GM18505 (cell line): Measurements from ENCODE around the gene SALL4.
"Not testable (repeated sequence)": the region's sequence is repeated elsewhere in the genome, so short reads cannot be mapped to it uniquely, and the experiment has no call there.

Experiments
- ATAC-seq: cut with Tn5 transposase; IDR thresholded peaks from one replicate; pipeline ENCODE4 v1.9.1; 2021; ENCODE audit not compliant: unreplicated experiment
- POLR2A ChIP-seq: IDR thresholded peaks from 4 replicates; pipeline ENCODE4 v1.6.1; 2011; ENCODE audit warnings: borderline replicate concordance; ENCODE audit not compliant: insufficient read depth, insufficient read length; ENCODE audit errors: extremely low read depth

SALL4 gene

DNA sequence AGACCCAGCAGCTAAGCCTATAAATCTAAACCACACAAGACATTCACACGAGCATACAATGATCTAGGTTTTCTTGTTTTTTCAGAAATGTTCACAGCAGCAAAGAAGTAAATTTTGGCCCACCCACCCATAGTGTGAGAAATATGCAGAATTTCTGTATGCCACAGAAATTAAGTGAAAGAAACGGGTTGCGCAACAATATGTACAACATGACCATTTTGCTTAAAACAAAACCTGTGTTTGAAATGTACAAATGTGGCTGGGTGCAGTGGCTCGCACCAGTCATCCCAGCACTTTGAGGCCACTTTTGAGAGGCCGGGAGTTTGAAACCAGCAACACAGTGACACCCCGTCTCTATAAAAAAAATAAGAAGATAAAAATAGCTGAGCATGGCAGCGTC lies 9.4 kb downstream of the SALL4 start:
- TF ChIP-seq POLR2A = no peak
- no peak for ATAC-seq

DNA sequence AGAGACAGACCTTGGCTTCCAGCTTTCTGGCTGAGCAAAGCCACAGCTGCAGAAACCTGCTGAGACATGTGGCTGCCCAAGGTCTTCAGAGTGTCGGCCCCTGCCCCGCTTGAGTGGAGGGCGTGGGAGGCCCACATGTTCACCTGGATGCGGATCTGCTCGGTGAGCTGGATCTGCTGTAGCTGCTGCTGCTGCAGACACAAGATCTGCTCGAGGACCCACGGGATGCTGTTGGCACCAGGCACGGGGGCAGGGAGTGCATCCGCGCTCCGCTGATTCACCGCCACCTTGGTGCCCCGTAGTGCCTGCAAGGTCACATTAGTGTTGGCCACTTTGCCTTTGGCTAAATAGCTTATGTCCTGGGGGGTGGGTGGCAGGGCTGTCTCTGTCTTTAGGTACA lies 10.7 kb downstream of the SALL4 start:
- ATAC-seq = no peak
- TF ChIP-seq POLR2A = no peak

DNA sequence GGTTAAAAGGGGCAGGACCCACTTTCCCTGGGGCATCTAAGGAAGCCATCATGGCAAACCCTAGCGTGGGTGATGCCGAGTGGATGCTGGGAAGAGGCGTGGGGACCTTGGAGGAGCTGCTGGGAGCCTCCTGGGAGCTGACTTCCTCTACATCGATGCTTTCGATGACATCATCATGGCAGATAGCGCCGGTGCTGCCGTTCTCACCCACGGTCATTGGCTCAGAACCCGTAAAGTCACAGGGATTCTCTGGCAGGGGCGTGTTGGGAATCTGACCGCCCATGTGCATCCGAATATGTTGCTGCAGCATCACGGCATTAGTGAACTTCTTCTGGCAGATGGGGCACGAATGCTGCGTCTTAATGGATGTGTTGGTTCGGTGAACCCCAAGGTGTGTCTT lies 12.1 kb downstream of the SALL4 start:
- no peak for ATAC-seq
- TF ChIP-seq POLR2A = no peak

DNA sequence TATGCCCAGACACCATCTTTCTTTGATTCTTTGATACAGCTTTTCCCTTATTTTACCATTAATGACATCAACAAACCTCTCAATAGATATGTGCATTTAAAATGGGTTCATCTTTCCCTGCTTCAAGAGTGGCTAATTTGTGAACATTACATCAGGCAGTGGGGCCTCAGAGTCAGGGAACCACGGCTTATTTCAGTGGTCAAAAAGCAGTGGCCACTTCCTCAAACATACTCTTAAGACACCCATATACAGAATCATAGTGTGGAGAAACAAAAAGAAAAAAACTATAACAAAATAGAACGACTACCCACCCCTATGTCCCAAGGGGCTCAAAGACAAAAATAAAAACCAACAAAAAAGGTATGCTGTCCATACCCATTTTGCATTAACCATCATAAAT lies 12.9 kb downstream of the SALL4 start:
- no peak for ATAC-seq
- no peak for TF ChIP-seq POLR2A

DNA sequence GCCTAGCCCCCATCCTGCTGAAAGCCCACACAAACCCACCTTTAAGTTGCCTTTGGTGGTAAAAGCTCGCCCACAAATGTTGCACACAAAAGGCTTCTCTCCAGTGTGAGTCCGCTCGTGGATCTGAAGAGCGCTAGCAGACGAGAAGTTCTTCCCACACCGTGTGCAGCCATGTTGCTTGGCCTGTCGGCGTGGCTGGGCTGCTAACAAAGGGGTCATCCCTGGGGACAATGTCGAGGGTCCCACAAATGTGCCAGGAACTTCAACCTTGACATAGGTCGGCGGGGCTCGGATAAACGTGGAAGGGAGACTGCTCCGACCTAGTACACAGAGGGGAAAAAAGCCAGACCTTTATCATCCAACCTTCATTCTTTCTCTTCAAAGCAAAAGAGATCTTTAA lies 13.5 kb downstream of the SALL4 start:
- no peak for ATAC-seq
- no peak for TF ChIP-seq POLR2A

DNA sequence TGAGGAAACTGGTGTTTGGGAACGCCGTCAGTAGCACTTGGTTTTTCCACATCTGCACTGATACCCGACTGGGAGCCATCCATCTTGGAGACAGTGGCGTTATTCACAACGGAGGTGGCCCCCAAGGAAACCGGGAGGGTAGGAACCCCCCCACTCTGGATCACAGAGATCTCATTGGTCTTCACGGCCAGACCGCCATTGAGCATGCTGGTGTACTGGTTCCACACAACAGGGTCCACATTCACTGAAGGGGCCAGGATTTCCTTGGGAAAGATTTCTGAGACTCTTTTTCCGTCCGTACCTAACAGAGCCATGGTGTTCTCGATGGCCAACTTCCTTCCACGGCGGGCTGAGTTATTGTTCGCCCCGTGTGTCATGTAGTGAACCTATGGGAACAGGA lies 18.0 kb downstream of the SALL4 start:
- no peak for TF ChIP-seq POLR2A
- no peak for ATAC-seq

DNA sequence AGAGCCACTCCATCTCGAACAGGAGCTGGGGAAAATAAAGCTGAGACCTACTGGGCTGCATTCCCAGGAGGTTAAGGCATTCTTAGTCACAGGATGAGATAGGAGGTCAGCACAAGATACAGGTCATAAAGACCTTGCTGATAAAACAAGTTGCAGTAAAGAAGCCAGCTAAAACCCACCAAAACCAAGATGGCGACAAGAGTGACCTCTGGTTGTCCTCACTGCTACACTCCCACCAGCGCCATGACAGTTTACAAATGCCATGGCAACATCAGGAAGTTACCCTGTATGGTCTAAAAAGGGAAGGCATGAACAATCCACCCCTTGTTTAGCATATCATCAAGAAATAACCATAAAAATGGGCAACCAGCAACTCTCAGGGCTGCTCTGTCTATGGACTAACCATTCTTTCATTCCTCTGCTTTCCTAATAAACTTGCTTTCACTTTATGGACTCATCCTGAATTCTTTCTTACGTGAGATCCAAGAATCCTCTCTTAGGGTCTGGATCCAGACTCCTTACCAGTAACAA lies 24.0 kb downstream of the SALL4 start:
- ATAC-seq = not testable (repeated sequence)

DNA sequence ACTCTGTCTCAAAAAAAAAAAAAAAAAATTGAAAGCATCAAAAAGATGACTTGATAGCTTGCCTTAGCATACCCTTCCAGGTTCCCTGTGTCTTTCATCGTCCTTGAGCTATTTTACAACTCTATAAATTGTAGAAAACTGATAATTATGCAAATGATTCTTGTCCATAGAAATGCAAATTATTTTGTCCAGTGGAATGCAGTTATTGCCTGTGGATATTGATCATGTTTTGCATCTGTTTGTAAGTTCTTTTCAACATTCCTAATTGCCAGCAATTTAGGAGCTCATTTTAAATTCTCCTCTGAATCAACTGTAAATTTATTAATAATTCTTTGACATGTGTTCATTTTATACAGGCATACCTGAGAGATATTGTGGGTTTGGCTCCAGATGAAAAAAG lies 27.1 kb downstream of the SALL4 start:
- ATAC-seq = no peak
- no peak for TF ChIP-seq POLR2A

DNA sequence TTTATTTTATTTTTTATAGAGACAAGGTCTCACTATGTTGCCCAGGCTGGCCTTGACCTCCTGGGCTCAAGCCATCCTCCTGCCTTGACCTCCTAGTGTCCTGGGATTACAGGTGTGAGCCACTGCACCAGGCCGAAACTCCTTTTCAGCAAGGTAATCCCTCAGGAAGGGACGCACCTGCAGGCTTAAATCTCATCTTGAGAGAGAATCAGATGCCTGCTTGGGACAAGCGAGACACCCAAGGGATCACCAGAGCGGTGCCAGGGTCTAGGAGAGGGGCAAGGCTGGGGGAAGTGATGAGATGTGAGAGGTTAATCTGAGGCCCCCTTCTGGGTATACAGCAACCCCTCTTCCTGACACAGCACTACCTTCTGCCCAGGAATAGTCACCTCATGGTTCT lies 30.1 kb downstream of the SALL4 start:
- no peak for ATAC-seq
- TF ChIP-seq POLR2A = no peak

DNA sequence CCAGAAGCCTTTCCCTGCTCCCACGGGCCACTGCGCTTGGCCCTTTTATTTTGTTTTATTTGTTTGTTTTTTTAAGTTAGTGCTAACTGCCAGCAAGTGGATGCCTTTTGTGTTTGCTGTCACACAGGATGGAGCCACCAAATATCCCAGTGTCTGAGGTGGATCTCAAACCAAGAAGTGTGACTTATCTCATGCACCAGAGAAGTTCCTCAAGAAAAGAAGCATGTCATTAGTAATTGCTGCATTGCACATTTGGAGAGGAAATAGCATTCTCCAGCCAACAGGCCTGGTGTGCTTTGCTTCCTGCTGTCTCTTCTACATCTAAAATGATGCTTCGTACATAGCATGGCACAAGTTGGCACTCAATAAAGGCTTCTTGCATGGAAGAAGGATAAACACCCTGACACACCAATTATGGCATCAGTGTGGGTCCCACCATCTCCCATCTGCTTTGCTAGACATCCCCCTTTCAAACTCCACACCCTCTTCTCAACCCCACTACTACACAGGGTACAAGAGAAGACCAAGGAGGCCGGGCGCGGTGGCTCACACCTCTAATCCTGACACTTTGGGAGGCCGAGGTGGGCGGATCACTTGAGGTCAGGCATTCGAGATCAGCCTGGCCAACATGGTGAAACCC lies 32.2 kb downstream of the SALL4 start:
- no peak for TF ChIP-seq POLR2A
- no peak for ATAC-seq

DNA sequence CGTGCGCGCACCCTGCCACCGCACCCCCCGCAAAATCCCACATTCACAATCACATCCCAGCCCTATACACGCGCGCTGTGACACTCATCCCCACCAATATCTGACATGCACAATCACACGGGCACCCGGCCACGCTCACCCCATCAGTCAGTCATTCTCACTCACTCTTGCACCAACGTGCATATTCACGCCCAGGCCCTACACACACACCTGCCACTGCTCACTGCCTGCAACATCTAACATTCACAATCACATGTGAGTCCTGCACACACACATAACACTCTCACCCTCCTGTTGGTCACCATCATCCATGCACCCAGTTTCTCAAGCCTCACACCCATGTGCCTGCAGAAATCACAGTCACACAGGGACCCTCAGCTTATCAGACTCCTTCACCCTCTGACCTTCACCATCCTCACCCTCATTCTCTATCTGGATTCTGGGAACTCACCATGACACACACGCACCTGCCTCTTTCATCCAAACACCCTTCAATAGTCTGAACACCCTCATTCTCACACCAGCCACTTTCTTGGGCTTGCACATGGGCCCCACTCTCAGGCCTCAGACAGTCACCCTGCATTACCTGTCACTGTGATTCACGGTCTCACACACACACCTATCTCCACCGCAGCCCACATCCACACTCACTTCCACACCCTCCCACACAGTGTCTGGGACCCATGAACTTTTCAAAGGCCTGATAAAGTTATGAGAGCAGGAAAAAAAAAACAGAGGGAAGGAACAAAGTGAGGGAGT lies 33.4 kb downstream of the SALL4 start:
- no peak for TF ChIP-seq POLR2A
- ATAC-seq = no peak

DNA sequence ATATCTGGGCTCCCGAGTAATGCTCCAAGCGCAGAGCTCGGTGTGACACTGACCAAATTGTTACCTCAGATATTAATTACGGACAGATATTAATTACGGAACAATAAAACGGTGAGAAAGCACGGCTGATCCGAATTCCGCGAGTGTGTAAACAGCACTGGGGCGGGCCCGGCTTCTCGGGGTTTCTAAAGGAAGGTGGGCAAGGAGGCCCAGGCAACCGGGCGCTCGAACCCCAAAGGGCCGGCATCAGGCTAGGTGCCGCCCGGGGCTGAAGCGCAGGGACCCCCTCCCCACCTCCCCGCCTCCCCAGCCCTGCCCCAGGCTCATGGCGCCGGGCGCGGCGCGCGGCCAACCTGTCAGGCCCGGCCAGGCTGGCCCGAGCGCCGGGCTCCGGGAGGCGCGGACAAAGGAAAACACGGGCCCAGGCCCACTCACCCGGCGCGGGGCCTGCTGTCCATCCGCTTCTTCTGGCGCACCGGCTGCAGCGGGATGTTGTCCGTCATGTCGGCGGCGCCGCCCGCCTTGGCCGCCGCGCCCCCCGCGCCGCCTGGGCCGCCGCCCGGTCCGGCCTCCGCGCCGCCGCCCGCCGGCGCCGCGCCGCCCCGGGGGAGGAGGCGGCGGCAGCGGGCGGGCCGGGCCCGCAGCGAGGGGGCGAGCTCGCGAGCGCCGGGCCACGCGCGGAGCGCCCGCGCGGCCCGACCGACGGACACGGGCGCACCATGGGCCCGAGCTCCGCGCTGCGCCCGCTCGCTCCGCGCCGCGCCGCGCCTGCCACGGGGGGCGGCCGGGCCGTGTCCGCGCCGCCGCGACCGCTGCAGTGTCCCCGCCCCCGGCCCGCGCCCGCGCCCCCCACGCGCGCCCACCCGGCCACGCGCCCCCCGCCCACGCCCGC lies 34.2 kb downstream of the SALL4 start, which contains the start of gene ATP9A:
Gene ATP9A, minus strand, starts transcription at position 524 of the 892 bp plus-strand sequence. Its CDS starts 21 bp downstream, at position 503.
- ATAC-seq = no peak
- TF ChIP-seq POLR2A = no peak

DNA sequence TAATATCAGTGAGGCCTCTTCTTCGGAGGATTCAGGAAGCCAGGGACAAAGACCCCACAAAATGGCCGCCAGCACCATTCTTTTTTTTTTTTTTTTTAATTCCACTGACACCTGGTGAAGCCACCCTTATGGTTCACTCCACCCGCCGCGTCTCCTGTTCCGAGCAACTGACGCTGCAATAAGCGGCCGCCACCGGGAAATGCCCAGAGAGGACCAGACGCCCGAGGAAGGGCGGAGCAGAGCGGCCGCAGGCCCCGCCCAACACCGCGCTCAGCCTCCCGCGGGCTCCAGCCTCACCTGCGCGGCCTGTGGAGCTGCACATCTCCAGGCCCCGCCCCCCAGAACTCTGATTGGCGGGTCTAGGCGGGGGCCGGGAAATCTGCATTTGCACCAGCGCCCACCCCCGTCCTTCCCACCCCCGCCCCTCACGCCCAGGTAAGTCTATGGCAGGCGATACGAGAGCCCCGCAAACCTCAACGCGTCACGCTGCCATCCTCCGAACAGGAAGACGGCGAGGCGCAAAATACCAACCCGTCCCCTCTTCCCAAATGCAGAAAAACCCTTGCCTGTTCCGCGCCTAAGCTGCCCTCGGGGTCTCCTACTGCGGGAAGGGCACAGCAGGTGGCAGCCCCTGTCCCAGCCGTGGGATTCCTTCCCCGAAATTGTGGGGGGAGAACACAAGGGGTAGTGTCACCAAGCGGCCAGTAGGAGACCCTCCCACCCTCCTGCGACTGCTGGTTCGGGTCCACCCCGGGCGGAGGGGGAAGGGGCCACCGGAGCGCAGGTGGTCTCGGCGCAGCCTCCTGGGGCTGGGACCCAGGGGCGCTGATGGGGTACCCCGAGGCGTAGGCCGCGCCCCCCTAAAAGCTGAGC lies 35.1 kb downstream of the SALL4 start:
- ATAC-seq = no peak
- TF ChIP-seq POLR2A = no peak

DNA sequence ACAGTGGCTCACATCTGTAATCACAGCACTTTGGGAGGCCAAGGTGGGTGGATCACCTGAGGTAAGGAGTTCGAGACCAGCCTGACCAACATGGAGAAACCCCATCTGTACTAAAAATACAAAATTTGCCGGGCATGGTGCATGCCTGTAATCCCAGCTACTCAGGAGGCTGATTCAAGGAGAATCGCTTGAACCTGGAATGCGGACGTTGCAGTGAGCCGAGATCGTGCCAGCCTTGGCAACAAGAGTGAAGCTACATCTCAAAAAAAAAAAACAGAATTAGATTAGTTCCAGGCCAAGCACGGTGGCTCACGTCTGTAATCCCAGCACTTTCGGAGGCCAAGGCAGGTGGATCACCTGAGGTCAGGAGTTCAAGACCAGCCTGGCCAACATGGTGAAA lies 36.9 kb downstream of the SALL4 start:
- not testable (repeated sequence) for ATAC-seq
